Kidney (tissue), 14 donors: ENCODE data around the gene DLG2. TPM values are rescaled to one million over a fixed set of nuclear protein-coding genes. Genes with fewer than 3 reads are reported as not detected.

ENCODE experiments used
- DNase-seq, 5 donors: peaks; one replicate each; pipeline ENCODE4 v3.0.0-alpha.2; 2013 to 2020
- FAIRE-seq: peaks from 2 replicates; lab custom pipeline; 2012; peaks lifted over from hg19 to GRCh38; lab: Jason Lieb, UNC
- H3K27ac ChIP-seq, 2 donors: one replicate each; pipeline ENCODE4 v1.7.0; 2013; ENCODE audit warnings: low read depth in 2 of 2, low read length in 2 of 2, inconsistent platforms in 1 of 2
- H3K27me3 ChIP-seq: one replicate; pipeline ENCODE4 v1.7.1; 2013; ENCODE audit warnings: low read length, inconsistent platforms; ENCODE audit not compliant: control insufficient read depth, insufficient read depth
- H3K36me3 ChIP-seq, 3 donors: one replicate each; pipeline versions ENCODE4 v1.7.0 to v1.7.1; 2013; ENCODE audit warnings: low read length in 3 of 3, control low read depth in 1 of 3, inconsistent platforms in 1 of 3; ENCODE audit not compliant: insufficient read depth in 3 of 3, control insufficient read depth in 2 of 3
- H3K4me1 ChIP-seq, 3 donors: one replicate each; pipeline versions ENCODE4 v1.7.0 to v1.7.1; 2013; ENCODE audit warnings: low read length in 3 of 3, inconsistent platforms in 1 of 3, low read depth in 1 of 3; ENCODE audit not compliant: control insufficient read depth in 2 of 3, insufficient read depth in 2 of 3
- H3K4me3 ChIP-seq, 3 donors: one replicate each; pipeline versions ENCODE4 v1.7.0 to v1.8.1; 2013; ENCODE audit warnings: low read length in 3 of 3, control low read depth in 1 of 3, inconsistent platforms in 1 of 3
- H3K9ac ChIP-seq, 3 donors: one replicate each; pipeline versions ENCODE4 v1.7.0 to v1.7.1; 2013; ENCODE audit warnings: low read length in 3 of 3, control low read depth in 1 of 3, inconsistent platforms in 1 of 3
- H3K9me3 ChIP-seq, 3 donors: one replicate each; pipeline versions ENCODE4 v1.7.0 to v1.7.1; 2013; ENCODE audit warnings: low read length in 3 of 3, control low read depth in 1 of 3, inconsistent platforms in 1 of 3; ENCODE audit not compliant: control insufficient read depth in 2 of 3, insufficient read depth in 1 of 3
- intact Hi-C: fragments of 100-400 bp; cut with DNase I; formaldehyde crosslinking; loops from one replicate; pipeline ENCODE4 v1.11.1; 2022
- polyA plus RNA-seq: library from polyadenylated mRNA; stranded (reverse); fragments of 350-450 nt; fragmentation: Illumina TruSeq; extraction: RNeasy Lipid Tissue Mini Kit (QIAGEN cat#74804); gene quantifications from one replicate; pipeline ENCODE4 v1.2.3, GENCODE V29; 2014; ENCODE audit warnings: low read depth, low replicate concordance; ENCODE audit not compliant: insufficient read depth
- total RNA-seq: library from RNA; stranded (reverse); fragmentation: NEBNext Ultra II Directional; extraction: Animal tissue kit (Norgen Biotek cat#: 25700); gene quantifications from one replicate; pipeline ENCODE4 v1.2.1, GENCODE V29; 2021
- TF ChIP-seq, protein P1 (sequence below): IDR thresholded peaks from 3 replicates; pipeline ENCODE4 v1.5.1; 2012; ENCODE audit warnings: mild to moderate bottlenecking, moderate library complexity, borderline replicate concordance; ENCODE audit not compliant: insufficient read depth; ENCODE audit errors: extremely low read depth
- donor health status: control.
- donor health status: control.
- donor health status: control.
- donor health status: control.
- donor health status: control.
- donor health status: DM: yes; HTN: yes; CAD: no.
- donor health status: Normal renal cell carcinoma (clear cell type).

Gene DLG2
- total and polyA plus RNA-seq, 2 donors from 2014 or later = 2.9 to 7.2 TPM

DNA sequence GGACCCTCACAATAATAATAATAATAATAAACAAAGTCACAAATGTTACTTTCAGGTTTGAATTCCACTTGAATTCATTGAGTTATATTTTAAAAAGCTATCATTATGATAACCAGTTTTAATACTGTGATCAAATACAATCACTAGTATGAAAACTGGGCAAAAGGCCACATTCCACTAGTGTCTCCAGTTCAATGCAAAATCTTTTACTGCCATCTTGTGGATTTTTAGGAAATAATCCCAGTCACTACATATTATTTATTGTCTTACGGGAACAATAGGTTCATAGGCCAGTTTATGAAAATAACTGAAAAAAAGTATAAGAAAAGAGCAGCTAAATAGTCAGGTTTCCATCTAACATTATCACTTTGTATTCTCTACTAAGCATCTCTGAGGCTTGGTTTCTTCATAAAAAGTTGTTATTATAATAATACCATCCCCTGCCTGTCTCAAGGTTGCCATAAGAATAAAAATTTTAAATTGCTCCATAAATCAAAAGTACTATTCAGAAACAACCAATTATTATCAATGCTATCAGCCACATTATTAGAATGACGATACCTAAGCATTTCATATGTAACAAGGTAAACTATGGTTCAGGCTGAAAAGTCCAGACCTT lies 1807.1 kb downstream of the DLG2 start:
- Histone ChIP-seq H3K27ac (no peak overlapping the region), H3K9me3 (no peaks in the 10 kb centered on the region), H3K36me3 (no peaks in the 10 kb centered on the region), H3K4me3 (no peak overlapping the region), H3K27me3 (no peaks in the 10 kb centered on the region), H3K4me1 (no peaks in the 10 kb centered on the region), H3K9ac (no peak overlapping the region)
- TF ChIP-seq, protein P1, sequence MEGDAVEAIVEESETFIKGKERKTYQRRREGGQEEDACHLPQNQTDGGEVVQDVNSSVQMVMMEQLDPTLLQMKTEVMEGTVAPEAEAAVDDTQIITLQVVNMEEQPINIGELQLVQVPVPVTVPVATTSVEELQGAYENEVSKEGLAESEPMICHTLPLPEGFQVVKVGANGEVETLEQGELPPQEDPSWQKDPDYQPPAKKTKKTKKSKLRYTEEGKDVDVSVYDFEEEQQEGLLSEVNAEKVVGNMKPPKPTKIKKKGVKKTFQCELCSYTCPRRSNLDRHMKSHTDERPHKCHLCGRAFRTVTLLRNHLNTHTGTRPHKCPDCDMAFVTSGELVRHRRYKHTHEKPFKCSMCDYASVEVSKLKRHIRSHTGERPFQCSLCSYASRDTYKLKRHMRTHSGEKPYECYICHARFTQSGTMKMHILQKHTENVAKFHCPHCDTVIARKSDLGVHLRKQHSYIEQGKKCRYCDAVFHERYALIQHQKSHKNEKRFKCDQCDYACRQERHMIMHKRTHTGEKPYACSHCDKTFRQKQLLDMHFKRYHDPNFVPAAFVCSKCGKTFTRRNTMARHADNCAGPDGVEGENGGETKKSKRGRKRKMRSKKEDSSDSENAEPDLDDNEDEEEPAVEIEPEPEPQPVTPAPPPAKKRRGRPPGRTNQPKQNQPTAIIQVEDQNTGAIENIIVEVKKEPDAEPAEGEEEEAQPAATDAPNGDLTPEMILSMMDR = peak; percentile 66
- peak; percentile 96 for FAIRE-seq
- intact Hi-C loops = no loop called here
- peak in 2 of 5 donors; percentile 67 to 82 for DNase-seq

DNA sequence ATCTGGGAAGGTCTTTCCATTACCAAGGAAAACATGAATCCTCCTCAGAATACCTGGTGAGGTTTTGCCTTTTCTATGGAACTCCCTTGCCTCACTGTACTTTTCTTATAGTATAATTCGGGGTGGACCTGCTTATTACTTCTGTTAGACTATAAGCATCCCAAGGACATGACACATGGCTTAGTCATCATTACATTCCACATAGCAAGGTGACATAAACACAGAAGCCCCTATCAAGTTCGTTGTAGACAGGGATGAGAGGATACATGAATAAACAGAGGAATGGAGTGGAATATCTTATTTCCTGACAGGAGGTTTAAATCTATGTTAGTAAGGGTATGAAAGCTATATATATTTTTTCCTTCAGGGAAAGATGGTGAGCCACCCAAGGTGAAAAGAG lies 1808.8 kb downstream of the DLG2 start:
- TF ChIP-seq, protein P1 = no peak
- no peaks in the 10 kb centered on the region for H3K27me3 ChIP-seq
- H3K9me3 ChIP-seq = no peaks in the 10 kb centered on the region
- intact Hi-C loops = no loop called here
- H3K4me3 ChIP-seq = no peak overlapping the region
- no peak overlapping the region for H3K27ac ChIP-seq
- no peaks in the 10 kb centered on the region for H3K36me3 ChIP-seq
- FAIRE-seq = no peak
- DNase-seq = no peak
- no peaks in the 10 kb centered on the region for H3K4me1 ChIP-seq
- H3K9ac ChIP-seq = no peak overlapping the region

DNA sequence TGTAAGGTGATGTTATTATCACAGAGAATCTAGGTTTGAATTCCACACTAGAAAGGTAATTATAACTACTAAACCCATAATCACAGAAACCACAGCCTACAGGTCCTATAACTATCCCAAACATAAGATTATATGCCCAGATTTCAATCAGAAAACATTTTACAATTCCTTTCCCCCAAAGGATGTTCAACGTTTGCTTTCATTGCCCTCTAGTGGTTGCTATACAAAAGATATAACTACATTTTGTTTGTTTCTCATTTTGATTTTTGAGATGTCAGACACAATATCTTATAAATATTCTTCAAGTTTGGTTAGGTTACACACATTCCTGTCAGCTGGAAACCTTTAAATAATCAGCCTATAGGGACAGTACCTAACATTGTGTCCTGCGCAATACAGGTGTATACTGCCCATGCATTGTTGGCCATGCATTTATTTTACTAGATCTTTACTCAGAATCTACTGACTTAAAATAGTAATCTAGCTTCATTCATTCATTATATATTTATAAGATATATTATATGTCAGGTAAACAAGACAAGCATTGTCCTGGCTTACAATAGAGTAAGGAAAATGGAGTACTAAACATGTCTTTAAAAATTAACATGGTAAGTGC lies 1810.5 kb downstream of the DLG2 start:
- Histone ChIP-seq H3K4me1 (no peaks in the 10 kb centered on the region), H3K36me3 (no peaks in the 10 kb centered on the region), H3K27ac (no peak overlapping the region), H3K9ac (no peak overlapping the region), H3K9me3 (no peaks in the 10 kb centered on the region), H3K27me3 (no peaks in the 10 kb centered on the region), H3K4me3 (no peak overlapping the region)
- intact Hi-C loops = no loop called here
- FAIRE-seq (peak; percentile 80), DNase-seq (peak in 2 of 5 donors; percentile 30 to 46)
- TF ChIP-seq, protein P1 = peak; percentile 44

DNA sequence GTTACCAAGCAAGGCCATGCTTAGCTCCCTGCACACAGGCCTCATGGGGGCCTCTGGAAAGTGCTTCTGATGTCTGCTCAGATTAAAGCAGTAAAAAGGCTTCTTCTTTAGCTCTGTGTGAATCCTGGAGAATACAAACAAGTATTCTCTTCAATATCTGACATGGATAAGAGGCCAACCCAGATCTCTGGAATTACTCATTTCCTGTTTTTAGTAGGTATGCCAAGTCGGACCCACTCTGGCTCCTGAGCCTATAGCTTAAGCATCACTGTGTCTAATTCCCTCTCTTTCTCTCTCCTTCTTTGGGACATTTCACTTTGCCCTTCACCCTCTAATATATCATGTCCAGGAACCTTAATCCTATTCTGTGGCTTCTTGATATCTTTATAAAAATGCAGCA lies 1811.4 kb downstream of the DLG2 start:
- Histone ChIP-seq H3K27ac (no peak overlapping the region), H3K4me1 (no peaks in the 10 kb centered on the region), H3K9me3 (no peaks in the 10 kb centered on the region), H3K27me3 (no peaks in the 10 kb centered on the region), H3K4me3 (no peak overlapping the region), H3K9ac (no peak overlapping the region), H3K36me3 (no peaks in the 10 kb centered on the region)
- FAIRE-seq (no peak), DNase-seq (no peak)
- TF ChIP-seq, protein P1 = no peak
- intact Hi-C loops = no loop called here
